GM19099 (cell line): ENCODE data around the gene PI4KA.

Experiments
- POLR2A ChIP-seq: IDR thresholded peaks from 3 replicates; pipeline ENCODE4 v1.6.1; 2011; ENCODE audit warnings: low read depth; ENCODE audit not compliant: insufficient read length; ENCODE audit errors: extremely low read depth

The PI4KA gene

GRCh38 chr22:20663137-20663828 is 195.3 kb downstream of the PI4KA start:
- no peak for TF ChIP-seq POLR2A

GRCh38 chr22:20661473-20661872 is 197.1 kb downstream of the PI4KA start:
- TF ChIP-seq POLR2A = no peak

GRCh38 chr22:20660441-20661054 is 198.1 kb downstream of the PI4KA start:
- TF ChIP-seq POLR2A = no peak

- TF ChIP-seq POLR2A = no peak
Measured at GRCh38 chr22:20659920-20660319, 198.7 kb downstream of the PI4KA start.

GRCh38 chr22:20659258-20659657 is 199.4 kb downstream of the PI4KA start:
- no peak for TF ChIP-seq POLR2A

- no peak for TF ChIP-seq POLR2A
Measured at GRCh38 chr22:20658433-20659222, 200.0 kb downstream of the PI4KA start.

- no peak for TF ChIP-seq POLR2A
Measured at GRCh38 chr22:20657963-20658362, 200.6 kb downstream of the PI4KA start.
